ENCODE measurements around the gene HSD11B1.

The HSD11B1 gene

GRCh38 chr1:209751627-209752231 lies 47.1 kb downstream of the HSD11B1 start:
- DNase-seq (ENCODE audit: low read depth in 2 of 3, low spot score in 2 of 3), result peak in 2 of 3 experiments; percentile 31 to 60

GRCh38 chr1:209752890-209753289 lies 48.2 kb downstream of the HSD11B1 start:
- DNase-seq (ENCODE audit: low read depth in 2 of 3, low spot score in 2 of 3), result no peak

- no peak for DNase-seq (ENCODE audit: low read depth in 2 of 3, low spot score in 2 of 3)
Observed at GRCh38 chr1:209755256-209755655, 50.6 kb downstream of the HSD11B1 start.

- DNase-seq (ENCODE audit: low read depth in 2 of 3, low spot score in 2 of 3), result peak; percentile 48 to 56 (median 53)
Observed at GRCh38 chr1:209755926-209756614, 51.4 kb downstream of the HSD11B1 start, which contains the start of gene TRAF3IP3. Gene TRAF3IP3, plus strand, starts transcription at chr1:209756053. Its CDS starts 3,987 bp downstream, at chr1:209760040.

- DNase-seq (ENCODE audit: low read depth in 2 of 3, low spot score in 2 of 3), result no peak
Observed at GRCh38 chr1:209756615-209757445, 52.2 kb downstream of the HSD11B1 start.

GRCh38 chr1:209758400-209758799 lies 53.8 kb downstream of the HSD11B1 start:
- no peak for DNase-seq (ENCODE audit: low read depth in 2 of 3, low spot score in 2 of 3)

- DNase-seq (ENCODE audit: low read depth in 2 of 3, low spot score in 2 of 3), result no peak
Observed at GRCh38 chr1:209759829-209760359, 55.2 kb downstream of the HSD11B1 start.

GRCh38 chr1:209761011-209761635 lies 56.5 kb downstream of the HSD11B1 start:
- no peak for DNase-seq (ENCODE audit: low read depth in 2 of 3, low spot score in 2 of 3)

GRCh38 chr1:209766051-209766450 lies 61.4 kb downstream of the HSD11B1 start:
- no peak for DNase-seq (ENCODE audit: low read depth in 2 of 3, low spot score in 2 of 3)

GRCh38 chr1:209767096-209767495 lies 62.5 kb downstream of the HSD11B1 start:
- no peak for DNase-seq (ENCODE audit: low read depth in 2 of 3, low spot score in 2 of 3)

GRCh38 chr1:209767706-209768105 lies 63.1 kb downstream of the HSD11B1 start:
- no peak for DNase-seq (ENCODE audit: low read depth in 2 of 3, low spot score in 2 of 3)

- peak; percentile 45 to 70 (median 63) for DNase-seq (ENCODE audit: low read depth in 2 of 3, low spot score in 2 of 3)
Observed at GRCh38 chr1:209768354-209768774, 63.7 kb downstream of the HSD11B1 start.

GRCh38 chr1:209769171-209769904 lies 64.7 kb downstream of the HSD11B1 start:
- peak; percentile 29 to 58 (median 54) for DNase-seq (ENCODE audit: low read depth in 2 of 3, low spot score in 2 of 3)

- no peak for DNase-seq (ENCODE audit: low read depth in 2 of 3, low spot score in 2 of 3)
Observed at GRCh38 chr1:209769971-209770370, 65.3 kb downstream of the HSD11B1 start.

GRCh38 chr1:209770636-209771415 lies 66.2 kb downstream of the HSD11B1 start:
- DNase-seq (ENCODE audit: low read depth in 2 of 3, low spot score in 2 of 3), result no peak

GRCh38 chr1:209772126-209772525 lies 67.5 kb downstream of the HSD11B1 start:
- no peak for DNase-seq (ENCODE audit: low read depth in 2 of 3, low spot score in 2 of 3)

GRCh38 chr1:209774592-209774991 lies 69.9 kb downstream of the HSD11B1 start:
- no peak for DNase-seq (ENCODE audit: low read depth in 2 of 3, low spot score in 2 of 3)

GRCh38 chr1:209775678-209776077 lies 71.0 kb downstream of the HSD11B1 start:
- DNase-seq (ENCODE audit: low read depth in 2 of 3, low spot score in 2 of 3), result no peak

GRCh38 chr1:209777587-209777986 lies 72.9 kb downstream of the HSD11B1 start:
- DNase-seq (ENCODE audit: low read depth in 2 of 3, low spot score in 2 of 3), result no peak

- no peak for DNase-seq (ENCODE audit: low read depth in 2 of 3, low spot score in 2 of 3)
Observed at GRCh38 chr1:209778102-209778501, 73.5 kb downstream of the HSD11B1 start.
